Measurements from ENCODE around the gene GRIK4. TPM values are rescaled to one million over a fixed set of nuclear protein-coding genes. Genes with fewer than 3 reads are reported as not detected.

Gene GRIK4
- total and polyA plus RNA-seq, 2 of the 4 experiments (the other 2 are of a cell fraction) = 0.18 to 0.38 TPM

GRCh38 chr11:120547316-120547715, 35.8 kb downstream of the GRIK4 start (continued):
- TF ChIP-seq, protein P1, sequence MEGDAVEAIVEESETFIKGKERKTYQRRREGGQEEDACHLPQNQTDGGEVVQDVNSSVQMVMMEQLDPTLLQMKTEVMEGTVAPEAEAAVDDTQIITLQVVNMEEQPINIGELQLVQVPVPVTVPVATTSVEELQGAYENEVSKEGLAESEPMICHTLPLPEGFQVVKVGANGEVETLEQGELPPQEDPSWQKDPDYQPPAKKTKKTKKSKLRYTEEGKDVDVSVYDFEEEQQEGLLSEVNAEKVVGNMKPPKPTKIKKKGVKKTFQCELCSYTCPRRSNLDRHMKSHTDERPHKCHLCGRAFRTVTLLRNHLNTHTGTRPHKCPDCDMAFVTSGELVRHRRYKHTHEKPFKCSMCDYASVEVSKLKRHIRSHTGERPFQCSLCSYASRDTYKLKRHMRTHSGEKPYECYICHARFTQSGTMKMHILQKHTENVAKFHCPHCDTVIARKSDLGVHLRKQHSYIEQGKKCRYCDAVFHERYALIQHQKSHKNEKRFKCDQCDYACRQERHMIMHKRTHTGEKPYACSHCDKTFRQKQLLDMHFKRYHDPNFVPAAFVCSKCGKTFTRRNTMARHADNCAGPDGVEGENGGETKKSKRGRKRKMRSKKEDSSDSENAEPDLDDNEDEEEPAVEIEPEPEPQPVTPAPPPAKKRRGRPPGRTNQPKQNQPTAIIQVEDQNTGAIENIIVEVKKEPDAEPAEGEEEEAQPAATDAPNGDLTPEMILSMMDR (conservative IDR thresholded peaks at IDR 0.05; ENCODE audit: low read depth, low read length) = no peak
- TF ChIP-seq CEBPB (IDR thresholded peaks at IDR 0.05; ENCODE audit: low read depth, low read length) = no peak
